GM10847 (cell line): Measurements from ENCODE around the gene ATP8A2.

Experiments
- POLR2A ChIP-seq: IDR thresholded peaks from 2 replicates; pipeline ENCODE4 v1.6.1; 2011; ENCODE audit not compliant: insufficient read length; ENCODE audit errors: extremely low read depth

Gene ATP8A2

DNA sequence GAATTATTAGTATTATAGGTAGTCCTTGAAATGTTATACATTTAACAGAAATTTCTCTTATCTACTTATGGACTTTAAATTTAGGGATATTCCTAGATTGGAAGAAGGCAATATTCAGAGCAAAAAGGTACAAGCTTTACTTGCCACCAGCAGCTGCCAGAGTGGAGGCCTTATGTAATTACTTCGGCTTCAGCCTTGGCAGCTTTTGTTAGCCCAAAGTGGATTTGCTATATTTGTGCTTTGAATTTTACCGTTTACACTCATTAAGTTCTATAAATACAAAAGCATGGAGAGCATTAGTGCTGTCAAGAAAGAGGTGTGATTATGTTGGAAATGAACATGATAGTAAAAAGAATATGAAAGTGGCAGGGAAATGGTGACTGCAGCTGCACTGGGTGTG lies 319.9 kb downstream of the ATP8A2 start:
- no peak for TF ChIP-seq POLR2A

DNA sequence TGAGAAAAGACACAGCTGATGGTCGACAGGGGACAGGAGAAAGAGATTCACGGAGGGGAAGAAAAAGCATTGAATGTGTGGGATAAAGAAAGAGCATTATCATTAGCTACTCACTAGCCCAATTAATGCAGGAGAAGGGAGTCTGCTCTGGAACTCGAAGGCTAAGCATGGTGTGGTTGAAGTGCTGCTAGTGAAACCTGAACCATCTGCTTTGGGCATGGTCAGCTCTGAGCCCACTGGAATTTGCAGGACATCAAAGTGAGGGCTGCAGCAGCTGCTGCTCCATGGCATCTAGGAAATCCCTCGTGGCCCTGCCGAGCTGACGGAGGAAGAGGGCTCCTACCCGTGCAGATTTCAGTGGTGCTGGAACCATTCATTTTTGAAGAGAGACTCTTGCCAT lies 320.3 kb downstream of the ATP8A2 start:
- TF ChIP-seq POLR2A = no peak

DNA sequence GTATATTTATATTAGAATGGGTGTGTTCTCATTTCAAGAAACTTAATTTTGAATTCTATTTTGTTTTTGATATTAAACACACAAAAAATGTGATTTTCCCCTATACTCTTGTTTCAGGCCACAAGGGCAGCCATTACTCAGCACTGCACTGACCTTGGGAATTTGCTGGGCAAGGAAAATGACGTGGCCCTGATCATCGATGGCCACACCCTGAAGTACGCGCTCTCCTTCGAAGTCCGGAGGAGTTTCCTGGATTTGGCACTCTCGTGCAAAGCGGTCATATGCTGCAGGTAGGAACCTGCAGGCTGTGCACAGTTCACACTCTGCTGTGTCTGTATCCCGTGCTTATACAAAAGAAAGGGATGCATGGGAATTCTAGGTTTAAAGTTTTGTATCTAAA lies 327.3 kb downstream of the ATP8A2 start:
- TF ChIP-seq POLR2A = no peak

DNA sequence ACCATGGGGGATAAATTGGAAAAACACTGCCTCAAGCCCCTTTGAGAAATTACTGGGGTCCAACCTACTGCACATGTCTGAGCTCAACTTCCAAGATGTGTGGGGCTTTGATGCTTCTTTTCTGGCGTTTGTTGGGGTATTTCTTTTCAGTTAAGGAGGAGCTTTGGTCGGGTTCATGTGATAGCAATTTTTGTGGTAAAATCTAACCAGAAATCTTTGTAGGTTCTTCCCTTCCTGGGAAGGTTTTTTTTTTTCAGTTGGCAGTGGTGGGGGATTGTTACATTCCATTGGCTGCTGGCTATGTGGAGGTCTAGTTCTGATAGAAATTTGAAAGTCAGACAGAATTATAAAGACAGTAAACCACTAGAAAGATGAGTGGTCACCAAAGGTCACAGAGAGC lies 327.8 kb downstream of the ATP8A2 start:
- TF ChIP-seq POLR2A = no peak

DNA sequence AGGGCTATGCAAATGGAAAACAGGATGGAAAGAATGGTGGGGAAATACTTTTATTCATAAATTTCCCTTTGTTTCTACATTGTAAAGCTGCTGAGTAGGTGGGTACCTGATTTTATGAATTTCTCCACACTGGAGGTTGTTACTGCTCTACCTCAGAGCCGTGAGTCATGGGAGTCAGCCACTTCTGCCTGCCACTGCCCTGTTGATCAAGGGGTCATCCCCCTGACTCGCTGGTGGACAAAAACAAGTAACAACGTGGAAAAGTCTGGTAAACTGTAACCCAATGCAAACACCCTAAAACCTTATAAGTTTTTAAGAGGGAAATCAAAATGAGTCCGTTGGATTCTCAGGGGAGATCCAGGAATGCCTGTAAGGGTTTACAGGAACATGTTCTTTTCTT lies 329.5 kb downstream of the ATP8A2 start:
- no peak for TF ChIP-seq POLR2A

DNA sequence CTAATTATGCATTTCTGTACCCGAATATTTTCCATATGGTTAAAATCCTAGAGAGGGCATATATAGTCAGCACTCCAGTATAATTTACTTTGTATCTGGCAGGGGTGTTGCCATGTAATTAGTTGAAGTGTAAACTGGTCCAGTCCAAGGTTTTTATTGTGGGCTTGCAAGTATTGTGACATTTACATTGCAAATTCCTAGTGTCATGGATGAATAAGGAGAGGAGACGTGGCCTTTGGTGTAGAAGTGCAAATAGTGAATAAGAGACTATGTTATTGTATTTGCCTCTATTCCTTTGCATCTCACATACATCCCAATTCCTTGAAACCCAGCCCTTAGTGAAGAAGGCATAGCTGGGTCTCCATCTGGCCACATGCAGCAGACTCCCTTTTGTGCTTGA lies 330.6 kb downstream of the ATP8A2 start:
- TF ChIP-seq POLR2A = no peak

DNA sequence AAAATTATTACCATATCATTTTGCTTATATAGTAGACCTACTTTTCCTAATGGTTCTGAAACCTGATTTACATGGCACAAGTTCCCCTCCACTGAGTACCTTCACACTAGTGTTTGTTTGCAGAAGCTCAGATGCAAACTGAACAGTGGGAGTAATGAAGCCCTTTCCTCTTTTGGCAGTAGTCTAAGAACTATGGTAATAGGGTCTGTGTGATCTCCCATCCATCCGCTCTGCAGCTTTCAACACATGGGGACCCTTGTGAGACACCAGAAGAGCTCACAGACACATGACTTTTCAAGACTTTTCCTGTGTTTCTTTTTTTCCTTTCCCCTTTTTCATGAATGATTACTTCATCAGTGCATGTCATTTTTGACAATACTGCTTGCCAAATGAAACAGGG lies 336.0 kb downstream of the ATP8A2 start:
- no peak for TF ChIP-seq POLR2A

DNA sequence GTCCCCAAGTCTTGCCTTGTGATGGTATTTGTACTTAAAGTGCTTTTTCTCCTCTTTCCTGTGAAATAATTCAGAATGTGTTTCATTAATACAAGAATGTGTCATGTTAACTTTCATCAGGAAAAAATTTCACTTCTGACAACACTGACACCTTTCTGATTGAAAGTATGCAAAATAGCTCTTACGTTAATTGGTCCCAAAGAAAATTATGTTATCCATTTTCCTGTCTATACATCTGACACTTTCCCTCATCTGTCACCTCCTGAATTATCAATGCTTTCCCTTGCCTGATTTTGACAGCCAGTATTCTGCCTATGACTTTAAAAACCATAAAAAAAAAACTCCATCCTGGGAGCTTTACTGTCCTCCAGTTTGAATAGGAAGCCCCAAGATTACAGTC lies 336.5 kb downstream of the ATP8A2 start:
- no peak for TF ChIP-seq POLR2A

DNA sequence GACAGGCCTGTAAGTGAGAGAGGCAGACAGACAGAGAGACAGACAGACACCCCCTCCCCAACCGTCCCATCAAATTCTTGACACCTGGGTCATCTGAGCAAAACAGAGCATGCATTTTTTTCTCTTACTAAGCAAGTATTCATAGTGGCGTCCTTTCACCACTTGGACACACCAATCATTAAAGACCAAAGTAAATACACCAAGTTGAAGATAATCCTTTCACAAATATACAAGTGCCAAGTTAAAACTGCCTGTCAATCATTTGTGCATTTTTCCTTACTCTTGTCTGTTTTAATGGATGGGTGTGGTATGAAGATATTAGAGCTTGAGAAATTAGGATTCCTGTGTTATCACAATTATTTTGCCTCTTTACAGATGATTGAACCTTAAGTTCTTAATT lies 337.3 kb downstream of the ATP8A2 start:
- TF ChIP-seq POLR2A = no peak

DNA sequence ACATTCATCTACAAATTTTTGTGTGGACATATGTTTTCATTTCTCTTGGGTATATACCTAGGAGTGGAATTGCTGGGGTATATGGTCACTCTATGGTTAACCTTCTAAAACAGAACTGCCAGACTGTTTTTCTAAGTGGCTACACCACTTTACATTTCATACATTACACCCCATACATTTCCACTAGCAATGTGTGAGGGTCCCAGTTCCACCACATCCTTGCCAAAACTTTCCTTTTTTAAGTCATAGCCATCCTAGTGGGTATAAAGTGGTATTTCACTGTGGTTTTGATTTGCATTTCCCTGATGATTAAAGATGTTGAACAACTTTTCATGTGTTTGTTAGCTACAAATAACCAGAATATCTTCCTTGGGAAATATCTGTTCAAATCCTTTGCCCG lies 344.0 kb downstream of the ATP8A2 start:
- no peak for TF ChIP-seq POLR2A

DNA sequence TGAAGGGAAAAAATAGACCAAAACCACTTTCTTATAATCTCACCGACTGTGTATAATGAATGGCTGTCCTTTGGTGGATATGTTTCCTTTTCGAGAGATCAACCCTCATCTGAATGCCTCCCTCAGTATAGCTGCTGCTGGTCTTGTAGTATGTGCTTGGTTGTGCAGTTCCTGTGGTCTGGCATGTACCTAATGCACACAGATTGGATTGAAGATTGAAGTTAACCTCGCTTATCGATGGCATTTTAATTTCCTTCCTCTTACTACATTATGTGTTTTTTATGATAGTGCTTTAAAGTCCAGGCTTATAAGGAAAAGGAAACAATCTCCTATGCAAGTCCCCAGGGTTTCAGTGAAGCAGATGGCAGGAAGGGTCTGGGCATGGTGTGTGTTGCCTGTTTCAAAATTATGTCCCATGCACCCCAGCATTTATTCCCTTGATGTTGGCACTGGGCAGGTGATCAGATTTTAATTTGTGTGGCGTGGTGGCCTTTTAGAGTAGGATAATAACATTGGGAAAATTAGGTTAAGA lies 346.0 kb downstream of the ATP8A2 start:
- TF ChIP-seq POLR2A = no peak

DNA sequence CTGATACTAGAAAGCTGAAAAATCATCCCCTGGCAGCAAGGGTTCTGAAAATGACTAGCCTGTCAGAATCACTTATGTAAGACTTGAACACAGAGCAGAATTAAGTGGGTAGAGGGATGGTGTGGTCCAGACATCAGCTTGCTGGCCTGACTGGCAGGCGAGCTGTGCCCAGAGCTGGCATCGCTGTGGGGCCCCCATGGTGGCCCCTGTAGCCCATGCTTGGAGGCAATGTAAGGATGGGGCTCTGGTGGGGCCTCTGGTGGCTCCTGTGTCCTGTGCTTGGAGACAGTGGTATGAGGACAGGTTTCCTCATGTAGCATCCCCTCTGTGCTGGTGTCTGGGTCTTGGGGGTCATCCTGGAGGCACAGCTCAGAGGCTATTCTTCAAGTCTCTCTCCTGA lies 347.9 kb downstream of the ATP8A2 start:
- TF ChIP-seq POLR2A = no peak

DNA sequence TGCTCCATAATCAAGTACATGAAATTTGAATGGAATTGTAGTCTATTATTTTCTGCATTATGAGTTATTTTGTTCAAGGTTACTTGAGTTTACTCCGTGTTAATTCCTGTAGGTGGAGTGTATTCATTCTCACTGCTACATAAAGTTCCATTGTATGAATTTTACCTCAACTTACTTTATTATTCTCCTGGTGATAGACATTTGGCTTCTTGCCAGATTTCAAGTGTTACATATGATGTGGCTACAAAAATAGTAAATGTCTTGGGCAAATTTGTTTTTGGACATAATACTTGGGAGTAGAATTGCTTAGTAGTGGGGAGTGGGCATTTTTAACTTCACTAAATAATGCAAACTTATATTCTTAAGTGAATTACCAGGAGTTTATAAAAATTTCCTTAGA lies 351.1 kb downstream of the ATP8A2 start:
- TF ChIP-seq POLR2A = no peak

DNA sequence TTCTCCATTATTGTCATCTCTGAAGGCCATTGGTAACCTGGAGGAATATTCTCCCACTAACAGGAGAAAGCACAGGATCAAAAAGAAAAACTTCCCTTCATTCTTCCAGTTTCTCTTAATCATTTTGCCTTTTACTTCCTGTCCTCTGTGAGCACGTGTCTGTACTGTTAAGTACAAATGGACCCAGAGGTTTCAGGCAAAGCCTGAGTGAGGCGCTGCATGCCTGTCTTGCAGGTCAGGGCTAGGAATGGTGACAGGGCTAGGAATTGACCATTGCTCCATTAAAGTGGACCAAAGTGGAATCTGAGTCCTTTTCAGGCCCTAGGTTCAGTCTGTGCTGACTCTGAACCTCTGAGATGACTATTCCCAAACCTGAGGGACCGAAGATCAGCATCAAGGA lies 353.3 kb downstream of the ATP8A2 start:
- TF ChIP-seq POLR2A = no peak

DNA sequence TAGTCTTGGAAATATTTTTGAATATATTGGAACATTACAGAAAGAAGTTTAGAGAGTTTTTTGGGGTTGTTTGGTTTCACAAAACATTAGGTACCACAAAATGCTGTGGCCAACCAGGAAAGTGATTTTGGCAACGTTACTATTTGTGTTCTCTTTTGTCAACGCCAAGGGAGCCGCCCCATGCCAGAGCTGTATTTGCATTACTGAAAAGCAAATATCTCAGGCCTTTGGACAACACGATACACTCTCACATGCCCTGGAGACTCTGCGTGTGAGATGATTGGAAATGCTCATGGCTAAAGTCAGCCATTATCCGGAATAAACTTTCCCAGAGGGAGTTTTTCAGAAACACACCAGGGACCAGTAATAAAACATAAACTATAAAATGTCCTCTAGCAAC lies 355.5 kb downstream of the ATP8A2 start:
- TF ChIP-seq POLR2A = no peak

DNA sequence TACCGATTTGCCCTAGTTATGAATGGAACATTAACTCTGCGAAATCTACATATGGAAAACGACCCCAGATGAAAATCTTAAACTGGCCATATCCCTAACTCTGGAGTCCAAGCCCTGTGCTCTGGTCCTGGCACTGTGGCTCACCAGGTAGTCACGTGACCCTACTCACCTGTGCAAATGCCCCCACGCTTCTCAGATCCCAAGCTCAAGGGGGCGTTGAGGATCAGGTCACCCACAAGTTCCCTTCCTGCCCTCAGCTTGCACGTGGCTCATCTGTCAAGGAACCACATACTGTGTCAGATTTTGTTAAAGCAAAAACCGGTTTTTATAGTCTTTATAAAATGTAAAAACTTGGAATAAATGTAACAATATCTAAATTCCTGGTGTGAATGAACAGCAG lies 356.0 kb downstream of the ATP8A2 start:
- TF ChIP-seq POLR2A = no peak

DNA sequence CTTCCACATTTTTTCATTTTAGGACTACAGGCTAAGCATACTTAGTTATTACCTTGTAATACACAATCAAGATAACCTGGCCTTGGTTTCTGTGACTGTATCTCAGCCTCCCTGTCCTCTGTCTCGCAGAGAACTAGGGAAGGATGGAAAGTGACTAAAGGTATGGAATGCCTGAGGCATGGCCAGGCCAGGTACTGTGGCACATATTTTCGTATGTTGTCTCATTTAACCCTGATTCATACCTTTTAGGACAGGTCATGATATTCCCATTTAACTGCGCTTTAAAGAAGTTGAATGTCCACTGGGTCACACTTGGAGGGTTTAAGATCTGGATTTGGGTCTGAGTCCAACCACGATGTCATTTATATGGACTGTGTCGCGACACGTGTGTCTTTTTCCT lies 357.4 kb downstream of the ATP8A2 start:
- no peak for TF ChIP-seq POLR2A

DNA sequence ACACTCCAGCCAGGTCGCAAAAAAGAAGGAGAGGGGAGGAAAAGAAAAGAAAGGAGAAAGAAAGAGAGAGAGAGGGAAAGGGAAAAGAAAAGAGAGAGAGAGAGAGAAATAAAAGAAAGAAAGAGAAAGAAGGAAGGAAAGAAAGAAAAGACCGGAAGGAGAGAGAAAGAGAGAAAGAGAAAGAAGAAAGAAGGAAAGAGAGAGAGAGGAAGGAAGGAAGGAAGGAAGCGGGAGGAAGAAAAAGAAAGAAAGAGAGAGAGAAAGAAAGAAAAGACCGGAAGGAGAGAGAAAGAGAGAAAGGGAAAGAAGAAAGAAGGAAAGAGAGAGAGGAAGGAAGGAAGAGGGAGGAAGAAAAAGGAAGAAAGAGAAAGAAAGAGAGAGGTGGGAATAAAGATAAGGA lies 359.3 kb downstream of the ATP8A2 start:
- no peak for TF ChIP-seq POLR2A
